NCI-H1417 (cell line): ENCODE results near the gene RTKN.
A peak's percentile ranks its signal among the peaks of the same experiment; 100 is the strongest.

Experiments used
- DNase-seq, 3 experiments: peaks; one replicate each; lab custom pipeline; 2025; lab: John Stamatoyannopoulos, UW

The RTKN gene

GRCh38 chr2:74417197-74417596 is 24.5 kb downstream of the RTKN start:
- DNase-seq: no peak

GRCh38 chr2:74416778-74417177 is 25.0 kb downstream of the RTKN start:
- no peak for DNase-seq

GRCh38 chr2:74415762-74416395 is 25.9 kb downstream of the RTKN start:
- no peak for DNase-seq

GRCh38 chr2:74414881-74415761 is 26.6 kb downstream of the RTKN start:
- no peak for DNase-seq

GRCh38 chr2:74414441-74414840 is 27.3 kb downstream of the RTKN start:
- DNase-seq: no peak

GRCh38 chr2:74413001-74413698 is 28.6 kb downstream of the RTKN start:
- DNase-seq: no peak

- no peak for DNase-seq
These were observed 34.1 kb downstream of the RTKN start for GRCh38 chr2:74407682-74408081.

GRCh38 chr2:74406035-74406434 is 35.7 kb downstream of the RTKN start:
- no peak for DNase-seq

GRCh38 chr2:74401891-74402290 is 39.8 kb downstream of the RTKN start:
- DNase-seq: no peak

GRCh38 chr2:74399785-74400184 is 42.0 kb downstream of the RTKN start:
- DNase-seq: peak in 2 of 3 experiments; percentile 15 to 57

- no peak for DNase-seq
These were observed 45.6 kb downstream of the RTKN start for GRCh38 chr2:74396149-74396548.

- no peak for DNase-seq
These were observed 48.2 kb downstream of the RTKN start for GRCh38 chr2:74393525-74393924.

- no peak for DNase-seq
These were observed 49.3 kb downstream of the RTKN start for GRCh38 chr2:74392449-74392743.

GRCh38 chr2:74391580-74392448 is 49.9 kb downstream of the RTKN start:
- DNase-seq: peak; percentile 86 to 98 (median 93)

GRCh38 chr2:74391209-74391579 is 50.5 kb downstream of the RTKN start:
- no peak for DNase-seq

GRCh38 chr2:74390606-74391005 is 51.1 kb downstream of the RTKN start:
- DNase-seq: peak in 1 of 3 experiments; percentile 20

GRCh38 chr2:74387346-74387745 is 54.4 kb downstream of the RTKN start:
- DNase-seq: no peak

GRCh38 chr2:74385396-74385795 is 56.3 kb downstream of the RTKN start:
- DNase-seq: no peak

GRCh38 chr2:74384051-74384450 is 57.7 kb downstream of the RTKN start:
- no peak for DNase-seq

- no peak for DNase-seq
These were observed 58.5 kb downstream of the RTKN start for GRCh38 chr2:74383254-74383653.

GRCh38 chr2:74381751-74382150 is 60.0 kb downstream of the RTKN start:
- no peak for DNase-seq
